Bronchial epithelial cell (primary cell): ENCODE measurements around the gene SORCS2. TPM values are rescaled to one million over a fixed set of nuclear protein-coding genes. Genes with fewer than 3 reads are reported as not detected.

ENCODE experiments used
- DNase-seq: peaks from one replicate; pipeline ENCODE4 v3.0.0-alpha.2; 2010; ENCODE audit warnings: low read depth
- FAIRE-seq: peaks from 2 replicates; lab custom pipeline; 2011; peaks lifted over from hg19 to GRCh38; lab: Jason Lieb, UNC
- H3K27me3 ChIP-seq: 2 replicates; pipeline ENCODE4 v1.5.1; 2011; ENCODE audit warnings: low read length; ENCODE audit not compliant: control insufficient read depth, insufficient read depth
- H3K36me3 ChIP-seq: 2 replicates; pipeline ENCODE4 v1.5.1; 2011; ENCODE audit warnings: low read length; ENCODE audit not compliant: control insufficient read depth, insufficient read depth
- H3K4me3 ChIP-seq: 2 replicates; pipeline ENCODE4 v1.5.1; 2011; ENCODE audit warnings: mild to moderate bottlenecking, low read depth, low read length, control low read depth
- CTCF ChIP-seq: IDR thresholded peaks from 2 replicates; pipeline ENCODE4 v1.5.1; 2011; ENCODE audit warnings: mild to moderate bottlenecking, moderate library complexity, low read length, control low read depth, inconsistent platforms; ENCODE audit not compliant: insufficient read depth, severe bottlenecking
- total RNA-seq: library from RNA; depleted of rRNA; stranded (reverse); fragments of >200 nt; gene quantifications from 2 replicates; pipeline ENCODE4 v1.2.1, GENCODE V29; 2014

Gene SORCS2
- total RNA-seq, 1 donor from 2014 or later = under 0.01 TPM

DNA sequence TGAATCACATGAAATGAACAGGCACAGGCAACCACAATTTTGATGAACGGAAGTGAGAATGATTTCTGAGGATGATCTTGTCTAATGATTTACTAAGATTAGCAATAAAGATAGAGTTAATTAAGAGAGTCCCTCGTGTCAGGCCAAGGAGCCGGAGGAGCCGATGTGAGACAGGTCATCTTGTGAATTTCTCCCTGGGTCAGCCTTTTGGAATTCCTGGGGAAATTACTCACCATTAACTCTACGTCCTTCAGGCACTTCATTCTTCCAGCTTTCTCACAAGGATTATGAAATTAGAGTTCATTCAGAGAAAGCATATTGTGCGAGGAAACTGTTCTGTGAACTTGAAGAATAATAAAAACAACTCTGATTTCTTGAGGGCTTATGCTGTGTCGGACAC, 155.6 kb downstream of the SORCS2 start:
- TF ChIP-seq CTCF = no peak
- no peaks in the 10 kb centered on the region for H3K36me3 ChIP-seq
- H3K27me3 ChIP-seq = no peaks in the 10 kb centered on the region
- DNase-seq (no peak), FAIRE-seq (no peak)
- H3K4me3 ChIP-seq = no peak overlapping the region

DNA sequence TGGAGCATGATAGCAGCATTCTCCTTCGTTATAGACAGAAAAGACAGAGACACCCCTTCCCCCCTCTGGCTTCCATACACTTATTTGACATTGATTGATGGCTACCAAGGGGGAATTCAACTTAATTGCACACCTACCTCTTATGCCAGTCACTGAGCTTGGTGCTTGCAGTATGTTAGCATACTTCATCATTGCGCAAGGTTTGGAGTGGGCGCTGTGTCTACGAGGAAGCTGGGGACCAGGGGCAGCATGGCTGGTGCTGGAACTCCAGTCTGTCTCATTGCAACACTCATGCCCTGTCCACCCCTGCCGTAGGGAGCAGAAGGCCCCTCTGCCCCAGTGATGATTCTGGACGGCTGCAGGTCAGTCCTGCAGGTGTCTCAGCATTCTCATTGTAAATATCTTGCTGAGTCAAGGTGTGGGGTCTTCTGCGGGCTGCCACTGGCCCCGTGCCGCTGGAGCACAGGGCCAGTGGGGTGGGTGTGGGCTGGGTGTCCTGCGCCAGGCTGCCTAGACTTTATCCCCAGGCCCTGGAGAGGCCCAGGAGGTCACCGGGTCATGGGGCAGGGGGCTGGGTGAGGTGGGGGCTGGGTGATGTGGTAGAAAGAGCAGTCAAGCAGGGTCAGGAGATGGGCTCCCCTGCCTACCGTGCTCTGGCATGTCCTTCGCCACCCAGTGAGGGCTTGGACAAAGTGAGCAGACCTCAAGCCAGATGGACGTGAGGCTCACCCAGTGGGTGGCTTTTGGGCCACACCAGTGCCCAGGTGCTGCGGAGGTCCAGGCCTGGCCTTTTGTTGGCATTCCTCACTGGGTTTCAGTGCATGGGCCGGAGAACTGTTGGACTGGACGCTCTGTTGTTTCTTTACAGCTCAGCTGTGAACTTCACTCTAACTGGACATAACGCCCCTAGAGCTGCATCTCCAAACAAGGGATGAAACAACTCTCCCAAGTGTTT, 156.9 kb downstream of the SORCS2 start:
- DNase-seq = no peak
- Histone ChIP-seq H3K4me3 (no peak overlapping the region), H3K27me3 (no peaks in the 10 kb centered on the region), H3K36me3 (no peaks in the 10 kb centered on the region)
- no peak for TF ChIP-seq CTCF
- no peak for FAIRE-seq

GRCh38 chr4:7350396-7350795, 158.1 kb downstream of the SORCS2 start:
- H3K27me3 ChIP-seq = no peaks in the 10 kb centered on the region
- no peak for TF ChIP-seq CTCF
- H3K36me3 ChIP-seq = no peaks in the 10 kb centered on the region
- DNase-seq = no peak
- H3K4me3 ChIP-seq = no peak overlapping the region
- FAIRE-seq = no peak

GRCh38 chr4:7351014-7351413, 158.7 kb downstream of the SORCS2 start:
- Histone ChIP-seq H3K27me3 (no peaks in the 10 kb centered on the region), H3K4me3 (no peak overlapping the region), H3K36me3 (no peaks in the 10 kb centered on the region)
- FAIRE-seq (no peak), DNase-seq (no peak)
- no peak for TF ChIP-seq CTCF

- FAIRE-seq (peak; percentile 18), DNase-seq (no peak)
- Histone ChIP-seq H3K4me3 (no peak overlapping the region), H3K36me3 (no peaks in the 10 kb centered on the region), H3K27me3 (no peaks in the 10 kb centered on the region)
- no peak for TF ChIP-seq CTCF
Observed at GRCh38 chr4:7352486-7352885, 160.1 kb downstream of the SORCS2 start.
